Activated naive CD8-positive, alpha-beta T cell (primary cell): ENCODE data around the gene NQO1.
A peak's percentile ranks its signal among the peaks of the same experiment; 100 is the strongest.
"Not testable (repeated sequence)": the region's sequence is repeated elsewhere in the genome, so short reads cannot be mapped to it uniquely, and the experiment has no call there.

Experiments
- H3K27ac Mint-ChIP-seq: one replicate; pipeline ENCODE4 v1.8.0; 2021; ENCODE audit warnings: mixed read lengths
- H3K27me3 Mint-ChIP-seq: one replicate; pipeline ENCODE4 v1.8.0; 2021; ENCODE audit warnings: mixed read lengths
- H3K36me3 Mint-ChIP-seq: one replicate; pipeline ENCODE4 v1.8.0; 2021; ENCODE audit warnings: mixed read lengths
- H3K4me1 Mint-ChIP-seq: one replicate; pipeline ENCODE4 v1.8.0; 2021; ENCODE audit warnings: low read depth, mixed read lengths
- H3K4me3 Mint-ChIP-seq: one replicate; pipeline ENCODE4 v1.8.0; 2021; ENCODE audit warnings: mild to moderate bottlenecking, mixed read lengths
- H3K9me3 Mint-ChIP-seq: one replicate; pipeline ENCODE4 v1.8.0; 2021; ENCODE audit warnings: low read depth, mixed read lengths

Gene NQO1

DNA sequence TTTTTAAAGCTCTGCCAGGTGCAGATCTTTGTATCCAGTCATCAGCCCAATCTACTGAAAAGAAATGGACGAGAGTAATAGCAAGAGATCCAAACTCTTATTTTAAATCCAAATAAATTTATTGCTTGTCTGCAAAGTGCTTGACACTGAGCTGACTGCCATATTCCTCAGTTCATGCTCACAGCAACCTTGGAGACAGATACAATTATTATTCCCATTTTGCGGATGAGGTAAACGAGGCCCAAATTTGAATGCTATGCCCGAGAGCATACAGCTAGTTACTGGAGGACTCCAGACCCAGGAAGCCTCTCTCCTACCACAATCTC is 27.7 kb upstream of the NQO1 start:
- peaks cover 26% of the 10 kb centered on the region for H3K4me1 Mint-ChIP-seq
- no peaks in the 10 kb centered on the region for H3K9me3 Mint-ChIP-seq
- peaks cover 9% of the 10 kb centered on the region for H3K36me3 Mint-ChIP-seq
- H3K4me3 Mint-ChIP-seq, result peak overlapping the region; percentile 100
- H3K27me3 Mint-ChIP-seq, result no peaks in the 10 kb centered on the region
- H3K27ac Mint-ChIP-seq, result peak overlapping the region; percentile 100

DNA sequence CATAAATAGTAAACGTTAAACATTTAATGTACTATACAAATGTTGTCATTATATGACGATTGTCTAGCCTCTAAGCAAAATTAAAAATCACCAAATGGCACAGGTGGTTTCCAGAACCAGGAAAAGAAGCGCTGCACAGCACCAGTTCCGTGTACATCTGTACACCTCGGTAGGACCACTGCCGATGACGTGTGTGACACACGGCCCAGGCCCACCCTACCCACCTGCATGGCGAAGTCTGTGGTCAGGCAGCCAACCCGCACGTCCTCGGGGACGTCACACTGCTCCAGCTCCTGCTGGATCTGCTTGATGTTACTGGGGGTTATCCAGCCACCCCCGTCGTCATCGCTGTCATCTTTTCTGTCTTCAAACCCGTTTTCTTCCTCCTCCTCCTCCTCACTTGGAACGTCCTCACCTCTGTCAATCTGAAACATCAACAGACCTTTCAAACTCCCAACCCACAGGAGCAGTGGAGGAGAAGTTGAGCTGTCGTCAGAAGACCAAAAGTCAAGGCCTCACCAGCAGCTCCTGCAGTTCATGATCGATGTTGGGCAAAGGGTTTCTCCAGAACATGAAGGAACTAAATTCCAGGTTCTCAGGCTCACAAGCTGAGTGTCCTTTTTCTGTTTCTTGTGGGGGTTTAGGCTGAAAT is 22.5 kb upstream of the NQO1 start:
- Mint-ChIP-seq H3K4me1 (peaks cover 24% of the 10 kb centered on the region), H3K9me3 (no peaks in the 10 kb centered on the region), H3K36me3 (peaks cover 6% of the 10 kb centered on the region), H3K27me3 (no peaks in the 10 kb centered on the region), H3K27ac (peak overlapping the region; percentile 34), H3K4me3 (no peak overlapping the region)

DNA sequence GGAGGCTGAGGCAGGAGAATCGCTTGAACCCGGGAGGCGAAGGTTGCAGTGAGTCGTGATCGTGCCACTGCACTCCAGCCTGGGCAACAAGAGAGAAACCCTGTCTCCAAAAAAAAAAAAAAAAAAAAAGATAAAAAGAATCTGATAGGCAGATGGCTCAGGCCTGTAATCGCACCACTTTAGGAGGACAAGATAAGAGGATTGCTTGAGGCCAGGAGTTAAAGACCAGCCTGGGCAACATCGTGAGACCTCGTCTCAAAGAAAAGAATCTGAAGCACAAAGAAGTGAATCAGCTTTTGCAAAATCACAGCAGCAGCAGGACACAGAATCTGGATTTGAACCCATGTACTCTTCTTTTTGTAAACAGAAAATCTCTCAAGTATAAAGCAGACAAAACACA is 20.8 kb upstream of the NQO1 start:
- no peak overlapping the region for H3K27ac Mint-ChIP-seq
- peaks cover 2% of the 10 kb centered on the region for H3K36me3 Mint-ChIP-seq
- no peaks in the 10 kb centered on the region for H3K27me3 Mint-ChIP-seq
- H3K9me3 Mint-ChIP-seq, result no peaks in the 10 kb centered on the region
- no peak overlapping the region for H3K4me3 Mint-ChIP-seq
- peaks cover 11% of the 10 kb centered on the region for H3K4me1 Mint-ChIP-seq

DNA sequence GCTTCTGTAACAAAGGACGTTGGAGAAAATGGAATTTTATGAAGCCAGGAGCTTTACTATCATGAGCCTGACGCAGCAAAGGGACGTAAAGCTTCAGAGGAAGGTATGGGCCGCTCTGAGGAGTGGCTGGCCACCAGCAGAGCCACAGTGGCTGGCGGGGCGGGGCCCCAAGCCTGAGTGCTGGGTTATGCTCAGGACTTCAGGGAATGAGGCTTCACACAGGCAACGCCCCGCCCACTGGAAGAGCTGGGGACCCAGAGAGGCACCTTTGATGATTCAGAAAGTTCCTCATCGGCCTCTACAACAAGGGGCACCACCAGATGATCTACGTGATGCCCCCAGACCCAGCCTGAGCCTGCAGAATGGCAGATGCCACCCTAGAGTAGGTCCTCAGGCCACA is 19.6 kb upstream of the NQO1 start:
- H3K27ac Mint-ChIP-seq, result no peak overlapping the region
- peaks cover 2% of the 10 kb centered on the region for H3K36me3 Mint-ChIP-seq
- H3K27me3 Mint-ChIP-seq, result no peaks in the 10 kb centered on the region
- peaks cover 6% of the 10 kb centered on the region for H3K4me1 Mint-ChIP-seq
- H3K4me3 Mint-ChIP-seq, result no peak overlapping the region
- no peaks in the 10 kb centered on the region for H3K9me3 Mint-ChIP-seq

DNA sequence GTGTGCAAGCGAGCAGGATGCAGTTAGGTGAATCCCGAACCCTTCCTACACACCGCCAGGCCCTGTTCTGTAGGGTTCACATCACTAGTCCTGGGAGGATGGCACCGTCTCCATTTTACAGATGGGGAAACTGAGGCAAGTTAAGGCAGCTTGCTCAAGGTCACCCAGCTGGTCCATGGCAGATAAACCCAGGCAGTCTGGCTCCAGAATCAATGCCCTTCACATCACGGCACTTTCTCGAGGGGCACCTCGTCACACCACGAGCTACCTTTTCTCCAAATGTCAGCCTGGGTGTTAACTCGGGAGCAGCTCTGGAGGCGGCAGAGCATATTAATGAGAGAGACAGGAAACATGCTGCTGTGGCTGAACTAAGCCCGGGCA is 18.9 kb upstream of the NQO1 start:
- H3K36me3 Mint-ChIP-seq, result peaks cover 2% of the 10 kb centered on the region
- no peak overlapping the region for H3K27ac Mint-ChIP-seq
- H3K9me3 Mint-ChIP-seq, result no peaks in the 10 kb centered on the region
- peaks cover 6% of the 10 kb centered on the region for H3K4me1 Mint-ChIP-seq
- H3K27me3 Mint-ChIP-seq, result no peaks in the 10 kb centered on the region
- no peak overlapping the region for H3K4me3 Mint-ChIP-seq

DNA sequence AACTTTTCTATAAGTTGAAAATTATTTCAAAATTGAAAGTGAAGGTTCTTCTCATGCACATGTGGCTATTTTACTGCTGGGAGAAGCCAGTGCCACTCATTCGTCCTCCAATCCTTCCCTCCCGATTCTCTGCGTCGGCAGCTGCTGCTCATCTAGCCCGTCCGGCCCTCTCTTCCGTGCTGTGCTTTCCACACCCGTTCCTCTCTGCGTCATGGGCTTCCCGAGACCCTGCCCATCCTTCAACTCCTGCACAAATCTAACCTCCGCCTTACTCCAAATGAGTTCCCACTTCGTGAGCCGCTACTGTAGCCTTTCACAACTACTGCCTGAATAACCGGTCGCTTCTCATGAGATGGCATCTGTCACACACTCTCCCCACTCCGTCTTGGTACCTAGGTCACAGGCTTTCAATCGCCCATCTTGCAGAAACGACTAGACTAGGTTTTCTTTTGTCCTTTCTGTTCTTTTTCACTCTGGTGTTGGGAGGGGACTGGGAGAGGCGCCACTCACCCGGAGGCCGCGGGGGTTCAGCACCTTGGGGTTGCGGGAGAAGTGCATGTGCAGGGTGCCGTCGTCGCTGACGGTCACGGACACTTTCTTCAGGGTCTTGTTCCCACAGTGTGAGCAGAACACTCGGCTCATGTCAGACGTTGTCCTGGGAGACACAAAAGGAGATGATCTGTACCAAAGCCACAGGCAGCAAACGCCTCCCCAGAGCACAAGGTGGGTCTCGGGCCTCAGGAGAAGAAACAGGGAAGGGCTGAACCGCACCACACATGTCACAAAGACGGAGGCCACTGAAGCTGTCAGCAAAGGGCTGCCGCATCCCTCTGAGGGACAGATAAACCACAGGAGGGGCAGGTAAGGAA is 18.2 kb upstream of the NQO1 start:
- Mint-ChIP-seq H3K27ac (no peak overlapping the region), H3K4me3 (no peak overlapping the region), H3K36me3 (peaks cover 2% of the 10 kb centered on the region), H3K4me1 (peaks cover 6% of the 10 kb centered on the region), H3K27me3 (no peaks in the 10 kb centered on the region), H3K9me3 (no peaks in the 10 kb centered on the region)

DNA sequence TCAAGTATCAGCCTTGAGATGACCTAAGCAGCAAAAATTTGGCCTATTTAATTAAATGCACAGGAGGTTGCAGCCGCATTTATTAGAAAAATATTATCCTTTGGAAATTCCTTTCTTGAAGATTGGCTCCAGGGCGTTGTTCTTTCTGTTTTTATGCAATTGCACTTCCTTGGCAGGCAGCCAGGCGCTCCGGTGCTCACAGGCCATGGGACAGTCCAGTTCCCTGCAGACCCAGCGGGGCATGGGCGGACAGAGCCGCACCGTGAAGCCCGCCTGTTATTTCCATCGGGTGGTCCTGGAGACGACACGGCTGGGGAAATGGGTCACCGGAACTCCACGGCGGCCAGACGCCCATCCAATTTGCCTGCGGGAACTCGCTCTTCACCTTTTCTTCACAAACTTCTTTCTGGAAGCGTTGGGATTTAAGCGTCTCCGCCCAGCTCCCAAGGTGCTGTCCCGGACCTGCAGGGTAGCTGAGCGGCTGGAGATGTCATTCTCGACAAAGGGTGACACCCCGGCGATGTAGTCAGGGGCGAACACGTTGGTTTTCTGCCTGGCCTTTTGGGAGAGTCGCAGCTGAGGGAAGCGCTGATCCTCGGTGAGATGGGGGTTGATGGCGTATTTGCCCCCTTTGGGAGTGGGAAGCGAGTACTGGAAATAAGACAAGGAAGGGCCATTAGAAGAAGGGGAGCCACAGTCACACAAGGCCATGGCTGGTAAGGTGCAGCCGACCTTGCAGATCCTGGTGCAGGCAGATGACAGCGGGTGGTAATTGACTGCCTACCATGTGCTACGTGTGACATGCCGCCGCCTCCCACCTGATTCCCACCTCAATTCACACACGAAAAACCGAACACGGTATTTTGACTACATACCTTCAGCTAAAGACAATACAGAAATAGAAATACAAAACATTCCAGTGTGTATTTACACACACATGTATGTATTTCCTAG is 15.9 kb upstream of the NQO1 start:
- H3K9me3 Mint-ChIP-seq, result no peaks in the 10 kb centered on the region
- H3K4me3 Mint-ChIP-seq, result no peak overlapping the region
- peaks cover 2% of the 10 kb centered on the region for H3K36me3 Mint-ChIP-seq
- no peaks in the 10 kb centered on the region for H3K27me3 Mint-ChIP-seq
- H3K4me1 Mint-ChIP-seq, result peaks cover 1% of the 10 kb centered on the region
- peak overlapping the region; percentile 73 for H3K27ac Mint-ChIP-seq

DNA sequence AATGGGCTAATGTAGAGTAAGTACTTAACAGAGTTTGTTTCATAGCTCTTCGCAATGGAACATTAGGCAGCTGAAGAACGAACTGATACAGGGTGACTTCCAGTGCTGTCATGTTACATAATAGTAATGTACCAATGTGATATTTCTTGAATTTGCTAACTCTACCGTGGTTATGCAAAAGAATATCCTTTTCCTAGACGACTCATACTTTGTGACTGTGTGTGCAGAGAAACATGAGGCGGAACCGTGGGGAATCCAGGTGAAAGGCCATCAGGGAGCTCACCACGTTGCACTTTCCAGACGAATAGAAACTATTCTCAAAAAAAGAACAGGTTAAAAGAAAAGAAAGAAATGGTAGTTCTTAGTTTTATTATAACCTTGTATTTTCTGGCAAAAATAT is 15.2 kb upstream of the NQO1 start:
- H3K9me3 Mint-ChIP-seq, result no peaks in the 10 kb centered on the region
- peaks cover 1% of the 10 kb centered on the region for H3K4me1 Mint-ChIP-seq
- no peak overlapping the region for H3K4me3 Mint-ChIP-seq
- peaks cover 2% of the 10 kb centered on the region for H3K36me3 Mint-ChIP-seq
- no peak overlapping the region for H3K27ac Mint-ChIP-seq
- H3K27me3 Mint-ChIP-seq, result no peaks in the 10 kb centered on the region

DNA sequence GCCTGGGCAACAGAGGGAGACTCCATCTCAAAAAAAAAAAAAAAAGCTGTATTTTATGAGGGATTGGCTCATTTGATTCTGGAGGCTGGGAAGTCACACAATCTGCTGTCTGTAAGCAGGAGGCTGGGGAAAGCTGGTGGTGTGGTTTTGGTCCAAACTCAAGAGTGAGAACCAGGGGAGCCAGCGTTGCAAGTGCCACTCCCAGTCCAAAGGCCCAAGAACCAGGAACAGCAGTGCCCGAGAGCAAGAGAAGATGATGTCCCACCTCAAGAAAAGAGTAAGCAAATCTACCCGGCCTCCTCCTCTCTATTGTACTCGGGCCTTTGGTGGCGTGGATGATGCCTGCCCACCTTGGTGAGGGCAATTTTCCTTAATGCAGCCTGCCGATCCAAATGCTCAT is 5.7 kb upstream of the NQO1 start:
- Mint-ChIP-seq H3K4me1 (peaks cover 2% of the 10 kb centered on the region), H3K27ac (no peak overlapping the region), H3K4me3 (no peak overlapping the region), H3K9me3 (no peaks in the 10 kb centered on the region), H3K27me3 (no peaks in the 10 kb centered on the region), H3K36me3 (no peaks in the 10 kb centered on the region)

DNA sequence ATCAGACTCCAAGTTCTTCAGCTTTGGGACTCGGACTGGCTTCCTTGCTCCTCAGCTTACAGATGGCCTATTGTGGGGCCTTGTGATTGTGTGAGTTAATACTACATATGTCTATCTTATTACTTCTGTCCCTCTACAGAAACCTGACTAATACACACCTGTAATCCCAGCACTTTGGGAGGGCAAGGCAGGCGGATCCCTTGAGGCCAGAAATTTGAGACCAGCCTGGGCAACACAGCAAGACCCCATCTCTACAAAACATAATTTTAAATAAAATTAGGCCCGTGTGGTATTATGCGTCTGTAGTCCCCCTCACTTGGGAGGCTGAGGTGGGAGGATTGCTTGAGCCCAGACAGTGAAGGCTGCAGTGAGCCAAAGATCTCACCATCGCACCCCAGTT is 4.9 kb upstream of the NQO1 start:
- not testable (repeated sequence) for H3K36me3 Mint-ChIP-seq, H3K27me3 Mint-ChIP-seq, H3K9me3 Mint-ChIP-seq, H3K27ac Mint-ChIP-seq, H3K4me3 Mint-ChIP-seq
- peaks cover 11% of the 10 kb centered on the region for H3K4me1 Mint-ChIP-seq

DNA sequence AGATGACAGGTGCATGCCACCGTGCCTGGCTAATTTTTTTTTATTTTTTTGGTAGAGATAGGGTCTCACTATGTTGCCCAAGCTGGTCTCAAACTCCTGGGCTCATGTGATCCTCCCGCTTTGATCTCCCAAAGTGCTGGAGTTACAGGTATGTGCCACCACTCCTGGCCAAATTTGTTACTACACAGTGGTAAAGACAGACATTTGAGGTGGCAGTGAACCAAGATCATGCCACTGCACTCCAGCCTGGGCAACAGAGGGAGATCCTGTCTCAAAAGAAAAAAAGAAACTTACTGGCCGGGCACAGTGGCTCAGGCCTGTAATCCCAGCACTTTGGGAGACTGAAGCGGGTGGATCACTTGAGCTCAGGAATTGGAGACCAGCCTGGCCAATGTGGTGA is 2.7 kb upstream of the NQO1 start:
- not testable (repeated sequence) for H3K36me3 Mint-ChIP-seq, H3K4me3 Mint-ChIP-seq, H3K27ac Mint-ChIP-seq, H3K9me3 Mint-ChIP-seq, H3K27me3 Mint-ChIP-seq
- peaks cover 19% of the 10 kb centered on the region for H3K4me1 Mint-ChIP-seq

DNA sequence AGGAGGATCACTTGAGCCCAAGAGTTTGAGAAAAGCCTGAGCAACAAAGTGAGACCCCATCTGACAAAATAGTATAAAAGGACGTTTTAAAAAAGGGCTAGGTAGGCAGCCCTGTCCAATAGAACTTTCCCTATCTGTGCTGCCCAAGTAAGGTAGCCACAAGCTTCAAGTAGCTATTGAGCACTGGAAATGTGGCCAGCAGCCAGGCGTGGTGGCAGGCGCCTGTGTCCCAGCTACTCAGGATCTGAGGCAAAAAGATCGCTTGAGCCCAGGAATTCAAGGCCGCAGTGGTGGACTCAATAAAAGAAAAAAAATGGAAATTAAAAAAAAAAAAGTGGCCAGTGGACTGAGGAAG is 1.5 kb upstream of the NQO1 start:
- no peaks in the 10 kb centered on the region for H3K36me3 Mint-ChIP-seq
- H3K27me3 Mint-ChIP-seq, result no peaks in the 10 kb centered on the region
- peaks cover 21% of the 10 kb centered on the region for H3K4me1 Mint-ChIP-seq
- H3K4me3 Mint-ChIP-seq, result peak overlapping the region; percentile 7
- H3K27ac Mint-ChIP-seq, result no peak overlapping the region
- no peaks in the 10 kb centered on the region for H3K9me3 Mint-ChIP-seq

DNA sequence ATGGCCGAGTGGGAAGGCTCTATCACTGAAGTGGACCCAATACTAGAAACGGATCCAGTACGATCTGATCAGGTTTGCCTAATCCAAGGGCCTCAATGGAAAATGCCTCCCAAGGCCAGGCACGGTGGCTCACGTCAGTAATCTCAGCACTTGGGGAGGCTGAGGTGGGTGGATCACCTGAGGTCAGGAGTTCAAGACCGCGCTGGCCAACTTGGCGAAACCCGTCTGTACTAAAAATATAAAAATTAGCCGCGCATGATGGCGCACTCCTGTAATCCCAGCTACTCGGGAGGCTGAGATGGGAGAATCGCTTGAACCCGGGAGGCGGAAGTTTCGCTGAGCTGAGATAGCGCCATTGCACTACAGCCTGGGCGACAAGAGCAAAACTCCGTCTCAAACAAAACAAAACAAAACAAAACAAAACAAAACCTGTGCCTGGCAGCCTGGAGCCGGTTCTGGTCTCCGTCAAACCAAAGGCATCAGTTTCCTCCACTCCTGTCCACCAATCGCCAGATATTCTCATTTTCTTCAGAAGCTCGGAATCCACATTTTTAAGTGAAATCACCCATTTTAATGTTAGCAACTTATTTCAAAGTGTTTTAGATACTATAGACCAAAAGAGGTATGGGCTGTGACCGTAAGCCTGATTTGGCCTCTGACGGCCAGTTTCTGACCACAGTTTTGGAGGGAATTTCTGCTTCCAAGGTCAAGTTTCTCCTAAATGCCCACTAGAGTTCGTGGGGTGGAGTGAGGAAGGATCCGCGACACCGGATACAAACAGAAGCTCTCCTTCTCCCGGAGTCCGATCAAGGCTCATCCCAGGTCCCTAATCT is 664 bp downstream of the NQO1 start:
- Mint-ChIP-seq H3K9me3 (no peaks in the 10 kb centered on the region), H3K4me1 (peaks cover 21% of the 10 kb centered on the region), H3K4me3 (peak overlapping the region; percentile 94), H3K27me3 (no peaks in the 10 kb centered on the region), H3K27ac (peak overlapping the region; percentile 97), H3K36me3 (no peaks in the 10 kb centered on the region)

DNA sequence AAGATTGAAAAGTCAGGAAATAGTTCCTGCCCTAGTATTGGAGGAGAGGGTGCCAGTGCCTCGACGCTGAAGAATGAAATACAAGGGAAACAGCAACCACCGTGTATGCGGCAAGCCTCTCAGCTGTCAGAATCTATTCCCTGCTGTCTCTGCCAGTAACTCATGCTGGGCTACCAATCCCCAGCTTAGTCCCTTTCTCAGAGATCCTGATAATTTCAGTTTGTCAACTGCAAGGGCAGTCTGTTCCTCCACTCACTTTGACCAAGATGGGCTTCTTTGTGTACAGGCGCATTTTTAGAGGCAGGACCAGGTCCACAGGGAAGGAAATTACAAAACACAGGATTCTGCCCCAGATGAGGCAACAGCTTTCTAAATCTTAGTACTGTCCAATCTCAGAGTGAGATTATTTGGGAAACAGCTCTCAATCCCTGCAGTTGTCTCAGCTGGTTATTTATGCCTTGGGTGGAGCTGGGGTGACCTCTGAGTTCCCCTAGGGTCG is 1.3 kb downstream of the NQO1 start:
- Mint-ChIP-seq H3K4me3 (peak overlapping the region; percentile 51), H3K36me3 (no peaks in the 10 kb centered on the region), H3K4me1 (peaks cover 21% of the 10 kb centered on the region), H3K27ac (peak overlapping the region; percentile 64), H3K9me3 (no peaks in the 10 kb centered on the region), H3K27me3 (no peaks in the 10 kb centered on the region)
